Suppressor macrophage treated with lipopolysaccharide for 1 hour (primary cell): ENCODE data around the gene GLYATL1B.
"Not testable (repeated sequence)": the region's sequence is repeated elsewhere in the genome, so short reads cannot be mapped to it uniquely, and the experiment has no call there.

ENCODE experiments used
- DNase-seq, 3 donors: peaks; one replicate each; pipeline ENCODE4 v3.0.0-alpha.2; 2020 to 2022

GLYATL1B gene

GRCh38 chr11:59097113-59097708 is 11.1 kb downstream of the GLYATL1B start:
- peak; percentile 70 to 84 (median 81) for DNase-seq

DNA sequence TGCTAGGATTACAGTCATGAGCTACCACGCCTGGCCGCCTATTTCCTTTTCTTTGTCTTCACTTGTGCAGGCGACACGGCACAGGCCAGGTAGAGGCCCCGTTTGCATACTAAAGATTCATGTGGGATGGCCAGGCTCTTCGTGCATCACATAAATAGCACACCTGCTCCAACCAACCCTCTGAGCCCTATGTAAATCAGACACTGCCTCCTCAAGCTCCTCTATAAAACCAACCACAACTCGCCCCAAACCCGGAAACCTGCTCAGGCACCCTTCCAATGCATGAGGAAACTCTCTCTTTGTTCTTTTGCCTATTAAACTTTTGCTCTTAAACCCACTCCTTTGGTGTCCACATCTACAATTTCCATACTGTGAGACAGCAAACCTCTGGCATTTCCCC is 11.8 kb downstream of the GLYATL1B start:
- DNase-seq, result not testable (repeated sequence)

- DNase-seq, result peak; percentile 75 to 83 (median 81)
These were observed 16.2 kb downstream of the GLYATL1B start for GRCh38 chr11:59102259-59102765.

DNA sequence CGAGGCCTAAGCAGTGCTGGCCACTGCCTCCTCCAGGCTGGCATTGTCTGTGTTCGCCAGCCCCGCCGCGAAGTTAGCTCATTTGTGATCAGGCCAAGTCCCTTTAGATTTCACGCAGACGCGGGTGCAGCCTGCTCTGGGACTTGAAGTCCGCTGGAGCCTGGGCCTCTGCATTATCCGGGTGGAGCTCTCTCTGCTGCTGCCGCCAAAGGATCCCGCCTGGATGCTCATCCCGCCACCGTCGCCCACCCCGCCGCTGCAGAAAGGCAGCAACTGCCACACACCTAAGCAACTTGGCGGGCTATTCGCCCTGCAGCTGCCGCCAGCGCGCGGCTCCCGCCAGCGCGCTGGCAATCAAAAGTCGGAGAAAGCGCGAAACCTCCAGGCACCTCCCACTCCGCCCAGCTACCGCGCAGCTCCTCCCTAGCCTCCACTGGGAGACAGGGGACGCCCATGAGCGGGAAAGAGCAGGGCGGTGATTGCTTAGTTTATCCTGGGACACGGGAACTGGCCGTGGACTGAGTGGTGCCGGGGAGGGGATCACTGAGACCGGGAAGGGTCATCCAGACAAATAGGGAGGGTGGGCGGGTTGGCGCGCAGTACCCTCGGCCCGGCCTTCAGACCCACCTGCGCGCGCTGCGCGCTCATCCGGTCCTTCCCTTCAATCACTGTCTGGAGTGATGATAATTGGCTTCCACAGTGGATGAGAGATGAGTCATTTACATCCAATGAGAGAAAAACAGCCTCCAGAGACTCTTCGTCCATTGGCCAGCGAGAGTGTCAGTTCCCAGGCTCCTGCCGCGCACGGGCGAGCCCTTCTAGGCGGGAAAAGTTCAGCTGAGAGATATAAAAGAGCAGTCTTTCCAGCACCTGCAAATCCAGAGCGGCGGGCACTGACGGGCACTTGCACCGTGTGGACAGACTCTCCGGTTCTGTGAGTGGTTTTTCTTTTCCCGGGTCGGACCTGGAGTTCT is 20.5 kb downstream of the GLYATL1B start, which contains the start of gene FAM111B:
Gene FAM111B, plus strand, starts transcription at position 875 of the 974 bp plus-strand sequence. CDS start 2,389 bp downstream, outside the sequence.
- peak; percentile 87 to 91 (median 90) for DNase-seq

GRCh38 chr11:59107721-59108120 is 21.6 kb downstream of the GLYATL1B start:
- DNase-seq, result not testable (repeated sequence)

DNA sequence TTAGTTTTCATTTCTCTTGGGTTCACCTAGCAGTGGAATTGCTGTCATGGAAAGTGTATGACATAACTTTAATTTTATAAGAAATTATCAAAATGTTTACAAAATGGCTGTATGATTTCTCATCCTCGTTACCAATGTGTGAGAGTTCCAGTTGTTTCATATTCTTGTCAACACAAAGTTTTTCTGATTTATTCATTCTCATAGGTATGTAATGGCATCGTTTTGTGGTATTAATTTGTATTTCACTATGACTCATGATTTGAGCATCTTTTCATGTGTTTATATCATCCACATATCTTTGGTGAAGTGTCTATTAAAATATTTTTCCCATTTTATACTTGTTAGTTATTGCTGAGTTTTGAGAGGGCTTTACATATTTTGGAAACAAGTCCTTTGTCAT is 26.4 kb downstream of the GLYATL1B start:
- DNase-seq, result no peak

- no peak for DNase-seq
These were observed 28.2 kb downstream of the GLYATL1B start for GRCh38 chr11:59114344-59114743.

GRCh38 chr11:59115553-59115952 is 29.4 kb downstream of the GLYATL1B start:
- no peak for DNase-seq

GRCh38 chr11:59117774-59118173 is 31.7 kb downstream of the GLYATL1B start:
- no peak for DNase-seq

DNA sequence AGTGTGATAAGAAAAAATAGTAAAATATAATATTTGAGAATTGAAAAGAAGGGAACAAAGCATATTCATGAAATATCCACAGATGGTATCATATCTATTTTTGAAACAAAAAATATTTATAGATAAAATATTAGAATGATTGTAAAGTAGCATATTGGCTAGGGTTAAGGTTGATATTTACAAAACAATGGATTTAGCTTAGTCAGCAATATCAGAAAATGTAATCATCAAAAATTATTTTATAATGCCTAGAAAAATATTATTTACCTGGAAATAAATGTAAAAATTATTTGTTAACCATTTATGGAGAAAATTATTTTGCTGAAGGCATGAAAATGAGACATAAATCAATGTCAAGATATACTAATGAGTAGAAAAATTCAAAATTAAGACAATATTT is 33.7 kb downstream of the GLYATL1B start:
- DNase-seq, result no peak

DNA sequence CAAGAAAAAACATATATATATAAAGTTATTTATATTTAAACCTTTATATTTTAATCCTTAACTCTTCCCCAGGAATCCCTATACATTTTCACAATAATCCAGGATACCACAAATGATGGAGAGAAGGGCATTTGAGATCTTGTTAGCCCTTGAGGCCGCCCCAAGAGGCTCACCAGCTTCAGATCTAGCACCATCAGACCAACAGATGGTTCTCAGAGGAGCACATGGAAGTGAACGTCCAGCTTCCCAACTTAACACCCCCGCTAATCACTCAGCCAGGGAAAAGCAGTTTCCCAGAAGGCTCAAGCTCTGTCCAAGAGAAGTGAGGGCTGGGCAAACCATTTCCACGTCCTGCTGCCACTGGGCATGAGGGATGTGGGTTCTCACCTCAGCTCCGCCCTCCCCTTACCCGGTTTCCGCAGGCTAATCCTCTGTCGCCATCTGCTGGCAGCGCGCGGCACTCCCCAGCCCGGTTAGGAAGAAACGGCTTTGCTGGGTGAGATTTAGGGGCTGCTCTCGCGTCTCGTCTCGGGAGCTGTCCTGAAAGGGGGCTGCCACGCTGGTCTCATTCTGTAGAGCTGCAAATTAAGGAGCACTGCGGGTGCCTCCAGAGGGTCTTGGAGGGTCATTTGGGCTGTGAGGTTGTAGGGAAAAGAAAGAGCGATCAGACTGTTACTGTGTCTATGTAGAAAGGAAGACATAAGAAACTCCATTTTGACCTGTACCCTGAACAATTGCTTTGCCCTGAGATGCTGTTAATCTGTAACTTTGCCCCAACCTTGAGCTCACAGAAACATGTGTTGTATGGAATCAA is 49.7 kb downstream of the GLYATL1B start:
- DNase-seq, result peak; percentile 80 to 89 (median 85)

DNA sequence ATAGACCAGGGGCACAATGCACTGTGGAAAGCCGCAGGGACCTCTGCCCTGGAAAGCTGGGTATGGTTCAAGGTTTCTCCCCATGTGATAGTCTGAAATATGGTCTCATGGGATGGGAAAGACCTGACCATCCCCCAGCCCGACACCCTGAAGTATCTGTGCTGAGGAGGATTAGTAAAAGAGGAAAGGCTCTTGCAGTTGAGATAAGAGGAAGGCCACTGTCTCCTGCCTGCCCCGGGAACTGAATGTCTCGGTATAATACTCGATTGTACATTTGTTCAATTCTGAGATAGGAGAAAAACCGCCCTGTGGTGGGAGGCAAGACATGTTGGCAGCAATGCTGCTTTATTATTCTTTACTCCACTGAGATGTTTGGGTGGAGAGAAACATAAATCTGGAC is 50.4 kb downstream of the GLYATL1B start:
- DNase-seq, result not testable (repeated sequence)

GRCh38 chr11:59137190-59137589 is 51.1 kb downstream of the GLYATL1B start:
- no peak for DNase-seq

DNA sequence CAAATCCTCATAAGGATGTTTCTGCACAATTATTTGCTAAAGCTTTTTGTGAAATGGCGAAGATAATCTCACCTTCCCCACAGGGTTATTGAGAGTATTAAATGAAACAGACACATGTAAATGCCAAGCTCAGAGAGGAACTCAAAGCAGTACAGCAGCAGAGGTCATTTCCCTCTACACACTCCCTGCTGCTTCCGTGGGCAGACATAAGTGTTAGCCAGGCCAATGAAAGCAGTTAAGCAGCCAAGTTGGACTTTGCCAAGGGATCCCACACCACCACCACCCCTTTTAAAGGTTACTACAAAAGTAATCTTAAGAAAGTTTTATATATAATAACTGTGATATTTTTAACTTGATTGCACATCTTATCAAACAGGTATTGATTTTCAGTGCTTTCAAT is 52.5 kb downstream of the GLYATL1B start:
- DNase-seq, result no peak

- no peak for DNase-seq
These were observed 55.1 kb downstream of the GLYATL1B start for GRCh38 chr11:59141191-59141590.

- no peak for DNase-seq
These were observed 55.8 kb downstream of the GLYATL1B start for GRCh38 chr11:59141673-59142460.

DNA sequence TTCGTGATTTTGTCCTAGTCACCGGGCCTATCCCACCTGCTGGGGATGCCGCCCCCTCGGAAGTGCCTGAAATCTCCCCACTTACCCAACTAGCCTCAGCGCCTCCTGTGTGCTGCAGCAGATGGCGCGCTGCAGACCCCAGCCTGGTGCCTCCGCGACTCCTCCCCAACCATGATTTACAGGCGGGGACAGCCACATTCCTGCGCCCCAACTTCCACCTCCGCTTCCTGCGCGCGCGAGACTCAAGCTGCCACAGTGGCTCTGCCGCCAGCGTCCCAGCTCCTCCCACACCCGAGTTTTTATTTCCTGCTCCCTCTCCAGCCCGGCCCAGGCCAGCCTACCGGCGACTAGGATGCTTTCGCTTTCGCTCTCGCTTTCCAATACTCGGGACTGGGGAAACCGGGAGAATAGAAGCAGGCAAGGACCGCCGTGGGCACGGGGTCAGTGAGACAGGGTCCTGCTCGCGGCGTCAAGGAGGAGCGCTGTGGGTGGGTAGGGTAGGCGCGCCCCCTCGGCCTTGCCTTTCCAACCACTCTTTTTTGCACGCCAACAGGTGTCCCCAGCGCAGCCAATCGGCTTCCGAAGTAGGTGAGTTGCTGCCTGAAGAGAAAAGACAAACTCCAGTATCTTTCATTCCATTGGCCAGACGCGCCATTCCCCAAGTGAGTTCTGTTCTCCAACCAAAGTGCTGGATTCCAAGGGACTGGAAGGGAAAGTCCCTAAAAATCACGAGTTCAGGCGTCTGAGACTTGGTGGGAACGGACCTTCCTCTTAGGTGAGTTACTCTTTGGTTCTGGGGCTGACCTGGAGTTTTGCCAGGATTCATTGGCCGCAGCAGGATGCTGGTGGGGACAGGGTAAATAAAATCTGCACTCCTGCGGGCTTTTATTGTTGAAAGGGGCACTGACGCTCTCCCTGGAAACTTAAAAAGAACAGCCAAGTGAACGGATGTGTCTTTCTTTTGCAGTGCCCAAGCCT is 56.7 kb downstream of the GLYATL1B start, which contains the start of gene FAM111A:
Gene FAM111A, plus strand, starts transcription at position 327 of the 978 bp plus-strand sequence. CDS start 6,017 bp downstream, outside the sequence.
- peak; percentile 93 to 94 (median 94) for DNase-seq

GRCh38 chr11:59144096-59144495 is 58.0 kb downstream of the GLYATL1B start:
- DNase-seq, result no peak
